Osteocyte (in vitro differentiated cells): Measurements from ENCODE around the gene NHSL1. TPM values are rescaled to one million over a fixed set of nuclear protein-coding genes. Genes with fewer than 3 reads are reported as not detected.

Experiments
- DNase-seq: peaks from one replicate; pipeline ENCODE4 v3.0.0; 2021; ENCODE audit warnings: mixed read lengths; ENCODE audit not compliant: unreplicated experiment; ENCODE audit errors: extremely low spot score
- H3K27ac Mint-ChIP-seq: one replicate; pipeline ENCODE4 v1.8.0; 2021; ENCODE audit warnings: mild to moderate bottlenecking, mixed read lengths; ENCODE audit not compliant: unreplicated experiment
- H3K27me3 Mint-ChIP-seq: one replicate; pipeline ENCODE4 v1.8.0; 2021; ENCODE audit warnings: mixed read lengths; ENCODE audit not compliant: unreplicated experiment
- H3K36me3 Mint-ChIP-seq: one replicate; pipeline ENCODE4 v1.8.0; 2021; ENCODE audit warnings: mixed read lengths; ENCODE audit not compliant: unreplicated experiment
- H3K4me1 Mint-ChIP-seq: one replicate; pipeline ENCODE4 v1.8.0; 2021; ENCODE audit warnings: mixed read lengths; ENCODE audit not compliant: unreplicated experiment
- H3K4me3 Mint-ChIP-seq: one replicate; pipeline ENCODE4 v1.8.0; 2021; ENCODE audit warnings: mild to moderate bottlenecking, moderate library complexity, mixed read lengths; ENCODE audit not compliant: unreplicated experiment
- H3K9me3 Mint-ChIP-seq: one replicate; pipeline ENCODE4 v1.8.0; 2021; ENCODE audit warnings: mixed read lengths; ENCODE audit not compliant: unreplicated experiment
- total RNA-seq: library from RNA; stranded (reverse); gene quantifications from 2 replicates; pipeline ENCODE4 v1.2.1, GENCODE V29; 2021
- TF ChIP-seq, protein P1 (sequence below): fragments of 200-600 bp; sonication (generic); IDR thresholded peaks from 2 replicates; pipeline ENCODE4 v1.5.0; 2021; ENCODE audit warnings: antibody characterized with exemption, mild to moderate bottlenecking, moderate library complexity

NHSL1 gene
- total RNA-seq, 1 donor from 2014 or later: 21.2 TPM

GRCh38 chr6:138498629-138499302, 528 bp downstream of the NHSL1 start:
- peaks cover 13% of the 10 kb centered on the region for H3K4me1 Mint-ChIP-seq
- H3K27ac Mint-ChIP-seq: no peak overlapping the region
- H3K9me3 Mint-ChIP-seq: no peaks in the 10 kb centered on the region
- no peak overlapping the region for H3K4me3 Mint-ChIP-seq
- H3K27me3 Mint-ChIP-seq: no peaks in the 10 kb centered on the region
- TF ChIP-seq, protein P1, sequence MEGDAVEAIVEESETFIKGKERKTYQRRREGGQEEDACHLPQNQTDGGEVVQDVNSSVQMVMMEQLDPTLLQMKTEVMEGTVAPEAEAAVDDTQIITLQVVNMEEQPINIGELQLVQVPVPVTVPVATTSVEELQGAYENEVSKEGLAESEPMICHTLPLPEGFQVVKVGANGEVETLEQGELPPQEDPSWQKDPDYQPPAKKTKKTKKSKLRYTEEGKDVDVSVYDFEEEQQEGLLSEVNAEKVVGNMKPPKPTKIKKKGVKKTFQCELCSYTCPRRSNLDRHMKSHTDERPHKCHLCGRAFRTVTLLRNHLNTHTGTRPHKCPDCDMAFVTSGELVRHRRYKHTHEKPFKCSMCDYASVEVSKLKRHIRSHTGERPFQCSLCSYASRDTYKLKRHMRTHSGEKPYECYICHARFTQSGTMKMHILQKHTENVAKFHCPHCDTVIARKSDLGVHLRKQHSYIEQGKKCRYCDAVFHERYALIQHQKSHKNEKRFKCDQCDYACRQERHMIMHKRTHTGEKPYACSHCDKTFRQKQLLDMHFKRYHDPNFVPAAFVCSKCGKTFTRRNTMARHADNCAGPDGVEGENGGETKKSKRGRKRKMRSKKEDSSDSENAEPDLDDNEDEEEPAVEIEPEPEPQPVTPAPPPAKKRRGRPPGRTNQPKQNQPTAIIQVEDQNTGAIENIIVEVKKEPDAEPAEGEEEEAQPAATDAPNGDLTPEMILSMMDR: no peak
- no peak for DNase-seq
- peaks cover 2% of the 10 kb centered on the region for H3K36me3 Mint-ChIP-seq

DNA sequence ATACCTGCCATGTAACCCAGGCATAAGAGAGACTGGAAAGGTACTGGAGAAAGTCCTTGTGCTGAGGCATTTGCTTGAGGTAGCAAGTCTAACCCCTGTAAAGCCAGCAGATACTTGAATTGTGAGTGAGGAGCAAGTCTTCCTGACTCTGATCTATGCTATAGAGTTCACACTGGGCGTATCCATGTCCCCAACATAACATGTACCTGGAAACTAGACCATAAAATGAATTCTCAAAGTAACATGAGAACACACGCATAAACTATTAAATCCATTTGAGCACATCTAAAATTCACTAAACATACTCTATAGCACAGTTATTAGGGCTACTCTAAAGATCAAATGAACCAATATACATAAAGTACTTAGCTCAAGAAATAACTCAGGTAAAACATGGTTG, 2.0 kb downstream of the NHSL1 start:
- Mint-ChIP-seq H3K4me1 (peaks cover 28% of the 10 kb centered on the region), H3K27ac (no peak overlapping the region), H3K27me3 (no peaks in the 10 kb centered on the region), H3K36me3 (peaks cover 2% of the 10 kb centered on the region), H3K4me3 (no peak overlapping the region), H3K9me3 (no peaks in the 10 kb centered on the region)
- DNase-seq: no peak
- TF ChIP-seq, protein P1: no peak

DNA sequence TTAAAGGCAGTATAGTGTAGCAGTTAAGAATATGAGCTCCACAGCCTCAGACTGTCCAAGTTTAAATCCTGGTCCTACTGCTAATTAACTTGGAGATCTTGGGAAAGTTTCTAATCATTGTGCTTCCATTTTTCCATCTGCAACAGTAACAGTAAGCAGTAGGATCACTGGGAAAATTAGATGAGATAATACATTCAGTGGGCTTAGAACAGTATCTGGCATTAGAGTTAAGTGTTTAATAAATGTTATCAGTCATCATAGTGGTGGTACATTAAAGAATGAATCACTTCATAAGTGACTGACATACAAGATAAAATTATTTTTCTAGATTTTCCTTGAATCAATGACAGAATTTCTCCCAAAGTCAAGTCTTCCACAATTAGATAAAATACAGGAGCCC, 5.0 kb downstream of the NHSL1 start:
- Mint-ChIP-seq H3K27ac (peak overlapping the region; percentile 88), H3K36me3 (peaks cover 2% of the 10 kb centered on the region), H3K4me3 (no peak overlapping the region), H3K27me3 (no peaks in the 10 kb centered on the region), H3K4me1 (peaks cover 41% of the 10 kb centered on the region), H3K9me3 (no peaks in the 10 kb centered on the region)
- TF ChIP-seq, protein P1: no peak
- DNase-seq: no peak

DNA sequence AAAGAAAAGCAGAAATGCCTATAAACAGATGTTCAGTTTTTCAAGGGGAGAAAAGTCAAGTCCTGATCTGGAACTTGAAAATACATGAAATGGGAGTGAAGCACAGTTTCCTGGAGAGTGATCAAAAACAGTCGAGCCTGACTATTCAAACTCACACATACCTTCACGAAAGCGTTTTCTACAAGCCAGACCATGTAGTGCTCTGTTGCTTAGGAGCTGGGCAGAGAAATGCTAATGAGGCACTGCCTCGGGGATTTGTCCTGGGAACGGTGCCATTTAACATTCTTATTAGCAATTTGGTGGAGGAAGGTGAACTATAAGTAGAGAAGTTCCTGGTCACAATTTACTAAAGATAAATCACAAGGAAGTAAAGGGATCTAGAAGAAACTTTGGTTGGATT, 5.9 kb downstream of the NHSL1 start:
- Mint-ChIP-seq H3K4me3 (peak overlapping the region; percentile 46), H3K36me3 (peaks cover 2% of the 10 kb centered on the region), H3K27me3 (no peaks in the 10 kb centered on the region), H3K27ac (peak overlapping the region; percentile 88), H3K4me1 (peaks cover 41% of the 10 kb centered on the region), H3K9me3 (no peaks in the 10 kb centered on the region)
- DNase-seq: no peak
- TF ChIP-seq, protein P1: no peak

DNA sequence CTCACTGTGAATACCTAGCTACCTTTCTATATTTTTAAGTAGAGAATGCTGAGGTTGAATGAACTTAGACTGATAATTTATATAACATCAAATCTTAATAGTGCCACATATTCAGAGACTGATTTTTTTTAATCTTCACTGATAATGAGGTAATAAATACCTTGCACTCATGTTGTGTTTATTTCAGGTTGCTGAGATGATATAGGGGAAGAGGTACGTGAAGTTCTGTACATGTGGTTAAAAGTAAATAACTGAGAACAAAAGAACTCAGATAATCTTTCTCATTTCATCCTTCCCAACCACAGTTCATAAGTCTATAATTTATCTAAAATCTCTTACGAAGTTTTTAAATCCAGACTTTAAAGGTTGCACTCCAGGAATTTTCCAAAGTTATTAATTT, 6.4 kb downstream of the NHSL1 start:
- H3K4me3 Mint-ChIP-seq: no peak overlapping the region
- H3K27ac Mint-ChIP-seq: peak overlapping the region; percentile 88
- TF ChIP-seq, protein P1: no peak
- H3K9me3 Mint-ChIP-seq: no peaks in the 10 kb centered on the region
- peaks cover 2% of the 10 kb centered on the region for H3K36me3 Mint-ChIP-seq
- no peak for DNase-seq
- H3K27me3 Mint-ChIP-seq: no peaks in the 10 kb centered on the region
- peaks cover 41% of the 10 kb centered on the region for H3K4me1 Mint-ChIP-seq
